H1 (cell line): ENCODE data around the gene HOXD12. TPM values are rescaled to one million over a fixed set of nuclear protein-coding genes. Genes with fewer than 3 reads are reported as not detected.

Experiments used
- CTCF ChIA-PET: fragments of 300-600 bp; sonication (Branson Sonifier 250); formaldehyde crosslinking; loops from one replicate; lab custom pipeline; 2021; ENCODE audit not compliant: partially characterized antibody; lab: Charles Lee
- POLR2A ChIA-PET: fragments of 300-600 bp; sonication (Branson Sonifier 250); formaldehyde crosslinking; loops from one replicate; lab custom pipeline; 2021; ENCODE audit warnings: inconsistent platforms; ENCODE audit not compliant: partially characterized antibody; lab: Charles Lee
- DNase-seq, 2 experiments: peaks; one replicate each; pipeline versions ENCODE4 v3.0.0 to v3.0.0-alpha.2; 2010 to 2022; ENCODE audit warnings: low spot score in 2 of 2, low read depth in 1 of 2, mixed read lengths in 1 of 2
- FAIRE-seq: peaks from 2 replicates; lab custom pipeline; 2011; peaks lifted over from hg19 to GRCh38; lab: Jason Lieb, UNC
- H2AFZ ChIP-seq: 2 replicates; pipeline ENCODE4 v1.8.1; 2012; ENCODE audit warnings: low read length, inconsistent platforms
- H2AK5ac ChIP-seq: 2 replicates; pipeline ENCODE4 v1.6.1; 2013; ENCODE audit warnings: low read depth, low read length
- H2BK120ac ChIP-seq: replicated peaks from 2 replicates; pipeline ENCODE3; 2013; ENCODE audit warnings: low read depth, low read length, inconsistent platforms
- H2BK12ac ChIP-seq: 2 replicates; pipeline ENCODE4 v1.6.1; 2013; ENCODE audit warnings: low read depth, low read length
- H2BK15ac ChIP-seq: 2 replicates; pipeline ENCODE4 v1.6.1; 2013; ENCODE audit warnings: low read length
- H2BK20ac ChIP-seq: 2 replicates; pipeline ENCODE4 v1.6.1; 2013; ENCODE audit warnings: low read length
- H2BK5ac ChIP-seq: 2 replicates; pipeline ENCODE4 v1.6.1; 2013; ENCODE audit warnings: low read depth, low read length
- H3K14ac ChIP-seq: 2 replicates; pipeline ENCODE4 v1.6.1; 2013; ENCODE audit warnings: inconsistent platforms; ENCODE audit not compliant: insufficient read length
- H3K18ac ChIP-seq: 2 replicates; pipeline ENCODE4 v1.6.1; 2013; ENCODE audit warnings: low read length; ENCODE audit errors: extremely low read depth
- H3K23ac ChIP-seq: 2 replicates; pipeline ENCODE4 v1.6.1; 2013; ENCODE audit warnings: inconsistent platforms; ENCODE audit not compliant: insufficient read length
- H3K23me2 ChIP-seq: 2 replicates; pipeline ENCODE4 v1.6.1; 2013; ENCODE audit warnings: low read depth, low read length
- H3K27ac ChIP-seq: 2 replicates; pipeline ENCODE4 v1.6.1; 2011; ENCODE audit warnings: low read depth, low read length, inconsistent platforms
- H3K27me3 ChIP-seq, 4 experiments: replicated peaks in 1 of 4; 1 replicate in 1 of 4; 2 replicates in 3 of 4; pipeline versions ENCODE4 v1.6.1 to v1.8.1; 2011 to 2013; ENCODE audit warnings: low read length in 3 of 4, mild to moderate bottlenecking in 3 of 4, inconsistent platforms in 2 of 4, mixed read lengths in 2 of 4, moderate library complexity in 1 of 4; ENCODE audit not compliant: control insufficient read depth in 3 of 4, insufficient read depth in 3 of 4; ENCODE audit errors: extremely low read depth in 1 of 4
- H3K36me3 ChIP-seq, 4 experiments: 2 replicates each; pipeline versions ENCODE4 v1.6.1 to v1.8.1; 2011 to 2013; ENCODE audit warnings: mild to moderate bottlenecking in 4 of 4, low read length in 3 of 4, moderate library complexity in 2 of 4, control low read depth in 1 of 4, inconsistent platforms in 1 of 4; ENCODE audit not compliant: insufficient read depth in 4 of 4, control insufficient read depth in 2 of 4
- H3K4ac ChIP-seq: replicated peaks from 2 replicates; pipeline ENCODE3; 2013; ENCODE audit warnings: low read length, low read depth, mixed read lengths, inconsistent platforms; ENCODE audit not compliant: insufficient read length
- H3K4me1 ChIP-seq, 4 experiments: replicated peaks in 1 of 4; 1 replicate in 1 of 4; 2 replicates in 3 of 4; pipeline versions ENCODE4 v1.6.1 to v1.8.1; 2011 to 2013; ENCODE audit warnings: low read length in 3 of 4, inconsistent platforms in 2 of 4, mixed read lengths in 1 of 4; ENCODE audit not compliant: insufficient read depth in 4 of 4, control insufficient read depth in 3 of 4
- H3K4me2 ChIP-seq, 2 experiments: 2 replicates each; pipeline versions ENCODE4 v1.6.1 to v1.8.1; 2011 to 2013; ENCODE audit warnings: low read depth in 2 of 2, low read length in 2 of 2, control low read depth in 1 of 2, inconsistent platforms in 1 of 2, mild to moderate bottlenecking in 1 of 2; ENCODE audit not compliant: insufficient read depth in 1 of 2
- H3K4me3 ChIP-seq, 4 experiments: fragments of 200-600, 300-600 bp in 1 of 4; sonication (generic), shearing (Covaris generic), sonication (Bioruptor Twin) in 1 of 4; 2 replicates each; pipeline versions ENCODE4 v1.5.1 to v1.8.1; 2011 to 2016; ENCODE audit warnings: low read length in 4 of 4, low read depth in 3 of 4, control low read depth in 2 of 4, inconsistent platforms in 2 of 4, mild to moderate bottlenecking in 2 of 4, mixed read lengths in 1 of 4, moderate library complexity in 1 of 4; ENCODE audit not compliant: insufficient read depth in 2 of 4; ENCODE audit errors: extremely low read depth in 1 of 4
- H3K56ac ChIP-seq: replicated peaks from 2 replicates; pipeline ENCODE3; 2013; ENCODE audit warnings: low read depth, mild to moderate bottlenecking, mixed read lengths, low read length, inconsistent platforms; ENCODE audit not compliant: insufficient read length
- H3K79me1 ChIP-seq: 2 replicates; pipeline ENCODE4 v1.6.1; 2013; ENCODE audit warnings: low read depth, low read length, control low read depth
- H3K79me2 ChIP-seq, 2 experiments: 2 replicates each; pipeline versions ENCODE4 v1.6.1 to v1.8.1; 2012 to 2013; ENCODE audit warnings: low read length in 2 of 2, mild to moderate bottlenecking in 2 of 2, inconsistent platforms in 1 of 2; ENCODE audit not compliant: insufficient read depth in 2 of 2, control insufficient read depth in 1 of 2
- H3K9ac ChIP-seq, 4 experiments: replicated peaks in 1 of 4; 1 replicate in 1 of 4; 2 replicates in 3 of 4; pipeline versions ENCODE4 v1.6.1 to v1.8.1; 2011 to 2013; ENCODE audit warnings: low read depth in 3 of 4, low read length in 3 of 4, control low read depth in 2 of 4, mild to moderate bottlenecking in 2 of 4, moderate library complexity in 2 of 4, inconsistent platforms in 1 of 4; ENCODE audit errors: extremely low read depth in 1 of 4
- H3K9me3 ChIP-seq, 2 experiments: 2 replicates each; pipeline versions ENCODE4 v1.6.1 to v1.8.1; 2012 to 2013; ENCODE audit warnings: mild to moderate bottlenecking in 2 of 2, moderate library complexity in 2 of 2, control low read depth in 1 of 2, inconsistent platforms in 1 of 2, low read depth in 1 of 2, low read length in 1 of 2, mixed read lengths in 1 of 2; ENCODE audit not compliant: insufficient read depth in 2 of 2
- H4K20me1 ChIP-seq, 2 experiments: replicated peaks in 1 of 2; 2 replicates each; pipeline versions ENCODE3 to v1.8.1; 2011 to 2013; ENCODE audit warnings: inconsistent platforms in 2 of 2, low read length in 2 of 2, mild to moderate bottlenecking in 1 of 2; ENCODE audit not compliant: insufficient read depth in 2 of 2, control insufficient read depth in 1 of 2
- H4K5ac ChIP-seq: 2 replicates; pipeline ENCODE4 v1.6.1; 2013; ENCODE audit warnings: low read length, low read depth, mixed read lengths, inconsistent platforms; ENCODE audit not compliant: insufficient read length
- H4K8ac ChIP-seq: 2 replicates; pipeline ENCODE4 v1.8.0; 2013; ENCODE audit warnings: mild to moderate bottlenecking, moderate library complexity, low read length, inconsistent platforms; ENCODE audit not compliant: insufficient read depth; ENCODE audit errors: extremely low read depth
- H4K91ac ChIP-seq: replicated peaks from 2 replicates; pipeline ENCODE3; 2013; ENCODE audit warnings: low read length, mixed read lengths, inconsistent platforms; ENCODE audit not compliant: insufficient read length
- EGR1 ChIP-seq: IDR thresholded peaks from 2 replicates; pipeline ENCODE4 v1.6.1; 2011; ENCODE audit warnings: low read depth, low read length, borderline replicate concordance
- HDAC6 ChIP-seq: IDR thresholded peaks from one replicate; pipeline ENCODE4 v1.7.1; 2012; ENCODE audit warnings: low read depth, mild to moderate bottlenecking, inconsistent platforms, low read length, moderate library complexity
- RFX5 ChIP-seq: IDR thresholded peaks from 2 replicates; pipeline ENCODE4 v1.6.1; 2011; ENCODE audit warnings: low read depth, low read length, improper control_type of control experiment, borderline replicate concordance
- TAF7 ChIP-seq: optimal IDR thresholded peaks from 2 replicates; pipeline ENCODE3; 2011; ENCODE audit warnings: low read depth, mild to moderate bottlenecking, inconsistent platforms, low read length, moderate library complexity, borderline replicate concordance
- TCF12 ChIP-seq: IDR thresholded peaks from 2 replicates; pipeline ENCODE4 v1.6.1; 2011; ENCODE audit warnings: low read depth, mild to moderate bottlenecking, low read length
- WGBS, 2 experiments: shearing (Covaris generic) in 1 of 2; methylation state at CpG; one replicate each; pipeline versions ENCODE4 v1.1.6 to v1.1.7; 2013 to 2015; ENCODE audit warnings: low lambda C conversion rate in 2 of 2, mixed read lengths in 2 of 2, inconsistent platforms in 1 of 2, low coverage in 1 of 2, missing lambda C conversion rate in 1 of 2; ENCODE audit not compliant: insufficient replicate concordance in 2 of 2, insufficient coverage in 1 of 2, insufficient read length in 1 of 2; ENCODE audit errors: extremely low coverage in 1 of 2, missing lambda C conversion rate in 1 of 2; 5-methylcytosine and 5-hydroxymethylcytosine counted together
- polyA plus RNA-seq, 7 experiments: library from polyadenylated mRNA; depleted of rRNA in 3 of 7; stranded (reverse) in 5 of 7; unstranded in 2 of 7; fragments of >200 nt in 5 of 7; fragments of 200-250 nt in 2 of 7; gene quantifications; 1 replicate in 5 of 7; 2 replicates in 1 of 7; 4 replicates in 1 of 7; pipeline versions ENCODE4 v1.2.1 to v1.2.3, GENCODE V29; 2011 to 2013; ENCODE audit warnings: missing spikeins in 2 of 7, mixed read lengths in 2 of 7
- total RNA-seq: library from RNA; stranded (reverse); fragmentation: NEBNext Ultra II Directional; extraction: Animal tissue kit (Norgen Biotek cat#: 25700); gene quantifications from 2 replicates; pipeline ENCODE4 v1.2.1, GENCODE V29; 2021
- TF ChIP-seq, protein P1 (sequence below): IDR thresholded peaks from 2 replicates; pipeline ENCODE4 v1.6.1; 2012; ENCODE audit warnings: inconsistent platforms

The HOXD12 gene
- total and polyA plus RNA-seq, 2 of the 8 experiments (the other 6 are each of a cell fraction or from before 2014, with no cell fraction given): not detected

DNA sequence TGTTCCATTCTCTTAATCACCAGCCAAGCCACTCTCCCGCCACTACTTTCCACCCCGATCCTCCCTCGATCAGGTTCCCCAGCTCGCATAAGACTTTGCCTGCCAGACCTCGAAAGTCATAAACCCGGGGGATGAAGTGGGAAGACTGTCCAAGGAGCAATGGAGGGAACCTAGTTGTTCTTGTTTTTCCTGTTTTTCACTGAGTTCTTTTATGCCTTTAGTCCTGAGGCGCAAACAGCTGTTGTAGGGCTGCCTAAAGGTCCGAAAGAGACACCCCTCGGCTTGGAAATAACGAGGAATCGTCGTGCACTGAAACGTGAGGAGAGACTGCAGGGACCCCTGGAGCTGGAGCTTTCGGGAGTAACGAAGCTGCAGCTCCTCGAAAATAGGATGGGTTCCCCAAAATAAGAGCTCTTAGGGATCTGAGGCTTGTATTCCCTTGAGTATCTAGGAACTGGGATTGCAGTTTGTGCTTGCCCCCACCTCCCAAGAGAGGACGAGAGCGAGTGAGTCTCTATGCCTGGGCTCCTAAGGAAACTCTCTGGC, 1.7 kb upstream of the HOXD12 start:
- Histone ChIP-seq H2AK5ac (no peak overlapping the region), H3K79me1 (no peaks in the 10 kb centered on the region), H4K20me1 (peaks cover 16 to 38% of the 10 kb centered on the region in 2 experiments), H3K79me2 (no peaks in the 10 kb centered on the region), H3K36me3 (no peaks in the 10 kb centered on the region; a peak in 1 of 8 replicates), H3K23me2 (peaks cover 6% of the 10 kb centered on the region), H2BK20ac (no peak overlapping the region), H2AFZ (no peak overlapping the region), H3K23ac (no peak overlapping the region), H3K4ac (no peak overlapping the region), H3K18ac (peak overlapping the region; percentile 41; the same call in 1 of the 2 replicates), H3K9ac (no peak overlapping the region), H2BK12ac (peak overlapping the region; percentile 1; the same call in 1 of the 2 replicates), H3K9me3 (no peaks in the 10 kb centered on the region; a peak in 1 of 4 replicates), H3K4me1 (peaks cover 0 to 28% (median 16%) of the 10 kb centered on the region in 4 experiments; a peak in 6 of 7 replicates), H3K56ac (no peak overlapping the region), H4K91ac (no peak overlapping the region), H4K8ac (peak overlapping the region; percentile 28; the same call in 1 of the 2 replicates), H3K27me3 (peaks cover 79 to 99% (median 93%) of the 10 kb centered on the region in 4 experiments), H2BK120ac (peak overlapping the region; percentile 13), H2BK5ac (no peak overlapping the region; the same call in 1 of the 2 replicates), H4K5ac (no peak overlapping the region), H2BK15ac (0 out of 2 replicates have a peak overlapping the region, but pooled peaks have one; percentile 46), H3K27ac (no peak overlapping the region), H3K4me3 (peak overlapping the region in 3 of 4 experiments; percentile 29 to 54 (median 30); a peak in 3 of 8 replicates), H3K4me2 (peak overlapping the region; percentile 14 to 77), H3K14ac (no peak overlapping the region)
- FAIRE-seq: no peak
- no peak for DNase-seq
- ChIA-PET POLR2A (interaction anchor here (1.4 to 3.4 kb wide), 3 partner anchors 8 to 18 kb away, joined by 4 to 12 read pairs (median 8); partner anchors contain the start of gene HOXD11), CTCF (interaction anchor here (0.6 to 6.5 kb wide), 37 partner anchors 7 to 1543 kb away, joined by 3 to 130 read pairs (median 4); partner anchors contain the start of genes EVX2 and HOXD4)
- 3% methylated on average over 16 of the region's 18 CpGs; no CpG with 5 or more reads in 1 of the 2 experiments for WGBS, 2 experiments
- TF ChIP-seq TCF12 (no peak), RFX5 (0 out of 2 replicates have a peak, but pooled peaks have one; percentile 1), TAF7 (no peak), EGR1 (no peak), HDAC6 (no peak)
- TF ChIP-seq, protein P1, sequence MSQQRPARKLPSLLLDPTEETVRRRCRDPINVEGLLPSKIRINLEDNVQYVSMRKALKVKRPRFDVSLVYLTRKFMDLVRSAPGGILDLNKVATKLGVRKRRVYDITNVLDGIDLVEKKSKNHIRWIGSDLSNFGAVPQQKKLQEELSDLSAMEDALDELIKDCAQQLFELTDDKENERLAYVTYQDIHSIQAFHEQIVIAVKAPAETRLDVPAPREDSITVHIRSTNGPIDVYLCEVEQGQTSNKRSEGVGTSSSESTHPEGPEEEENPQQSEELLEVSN: 0 out of 2 replicates have a peak, but pooled peaks have one; percentile 23
